OCI-LY3 (cell line): ENCODE data around the gene BUB1.

ENCODE experiments used
- H2AFZ ChIP-seq: fragments of 200-600, 300-600 bp; shearing (Covaris generic); 2 replicates; pipeline ENCODE4 v1.6.0; 2014; ENCODE audit warnings: antibody characterized with exemption, low read depth, low read length
- H3K27ac ChIP-seq: fragments of 200-600, 300-600 bp; sonication (generic); 2 replicates; pipeline ENCODE4 v1.5.1; 2014; ENCODE audit warnings: mild to moderate bottlenecking, low read length, moderate library complexity, mixed read lengths
- H3K27me3 ChIP-seq: fragments of 200-600, 300-600 bp; sonication (generic); 2 replicates; pipeline ENCODE4 v1.6.1; 2014; ENCODE audit warnings: low read depth, low read length, mixed read lengths
- H3K36me3 ChIP-seq: fragments of 200-600, 300-600 bp; sonication (generic); replicated peaks from 2 replicates; pipeline ENCODE3; 2014; ENCODE audit warnings: low read depth, low read length, mixed read lengths
- H3K4me1 ChIP-seq: fragments of 300-600, 200-600 bp; sonication (generic); 2 replicates; pipeline ENCODE4 v1.6.1; 2014; ENCODE audit warnings: low read length, mixed read lengths
- H3K4me2 ChIP-seq: fragments of 200-600, 300-600 bp; sonication (generic); 2 replicates; pipeline ENCODE4 v1.6.1; 2014; ENCODE audit warnings: low read length, mixed read lengths
- H3K4me3 ChIP-seq: fragments of 300-600, 200-600 bp; sonication (generic); 2 replicates; pipeline ENCODE4 v1.5.1; 2014; ENCODE audit warnings: antibody characterized with exemption, mild to moderate bottlenecking, low read length, moderate library complexity
- H3K79me2 ChIP-seq: fragments of 300-600, 200-600 bp; shearing (Covaris generic); 2 replicates; pipeline ENCODE4 v1.6.1; 2014; ENCODE audit warnings: mild to moderate bottlenecking, low read length, mixed read lengths
- H3K9ac ChIP-seq: fragments of 300-600, 200-600 bp; shearing (Covaris generic); 2 replicates; pipeline ENCODE4 v1.6.0; 2014; ENCODE audit warnings: mild to moderate bottlenecking, low read length, moderate library complexity
- H3K9me3 ChIP-seq: fragments of 200-600, 300-600 bp; shearing (Covaris generic); 2 replicates; pipeline ENCODE4 v1.6.1; 2014; ENCODE audit warnings: low read length, mixed read lengths; ENCODE audit not compliant: insufficient read depth
- H4K20me1 ChIP-seq: fragments of 200-600, 300-600 bp; sonication (generic); 2 replicates; pipeline ENCODE4 v1.6.1; 2016; ENCODE audit warnings: low read length, mixed read lengths; ENCODE audit not compliant: insufficient read depth
- EZH2phosphoT487 ChIP-seq: fragments of 200-600 bp; shearing (Covaris generic); IDR thresholded peaks from 2 replicates; pipeline ENCODE4 v1.6.1; 2018; ENCODE audit warnings: antibody characterized with exemption, mixed run types, low read depth
- TF ChIP-seq, protein P1 (sequence below): fragments of 200-600, 300-600 bp; sonication (generic); IDR thresholded peaks from 2 replicates; pipeline ENCODE4 v1.5.1; 2014; ENCODE audit warnings: antibody characterized with exemption, low read length, low read depth

Gene BUB1

DNA sequence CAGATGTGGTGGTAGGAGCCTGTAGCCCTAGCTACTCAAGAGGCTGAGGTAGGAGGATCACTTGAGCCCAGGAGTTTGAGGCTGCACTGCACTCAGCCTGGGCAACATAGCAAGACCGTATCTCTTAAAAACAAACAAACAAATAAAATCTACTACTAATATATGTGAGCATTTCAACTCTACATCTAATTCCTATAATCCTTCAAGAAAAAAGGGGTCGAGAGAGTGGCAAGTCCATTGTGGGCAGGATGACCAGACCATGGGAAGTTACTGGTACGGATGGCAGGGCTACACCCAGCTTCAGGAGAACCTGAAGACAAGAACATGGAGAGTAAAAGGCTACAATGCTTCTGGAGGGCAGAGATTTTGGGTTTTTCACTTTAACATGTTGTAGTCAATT, 24.0 kb downstream of the BUB1 start:
- H3K9me3 ChIP-seq = no peaks in the 10 kb centered on the region
- H3K4me2 ChIP-seq = no peak overlapping the region
- peaks cover 79% of the 10 kb centered on the region for H3K36me3 ChIP-seq
- TF ChIP-seq, protein P1, sequence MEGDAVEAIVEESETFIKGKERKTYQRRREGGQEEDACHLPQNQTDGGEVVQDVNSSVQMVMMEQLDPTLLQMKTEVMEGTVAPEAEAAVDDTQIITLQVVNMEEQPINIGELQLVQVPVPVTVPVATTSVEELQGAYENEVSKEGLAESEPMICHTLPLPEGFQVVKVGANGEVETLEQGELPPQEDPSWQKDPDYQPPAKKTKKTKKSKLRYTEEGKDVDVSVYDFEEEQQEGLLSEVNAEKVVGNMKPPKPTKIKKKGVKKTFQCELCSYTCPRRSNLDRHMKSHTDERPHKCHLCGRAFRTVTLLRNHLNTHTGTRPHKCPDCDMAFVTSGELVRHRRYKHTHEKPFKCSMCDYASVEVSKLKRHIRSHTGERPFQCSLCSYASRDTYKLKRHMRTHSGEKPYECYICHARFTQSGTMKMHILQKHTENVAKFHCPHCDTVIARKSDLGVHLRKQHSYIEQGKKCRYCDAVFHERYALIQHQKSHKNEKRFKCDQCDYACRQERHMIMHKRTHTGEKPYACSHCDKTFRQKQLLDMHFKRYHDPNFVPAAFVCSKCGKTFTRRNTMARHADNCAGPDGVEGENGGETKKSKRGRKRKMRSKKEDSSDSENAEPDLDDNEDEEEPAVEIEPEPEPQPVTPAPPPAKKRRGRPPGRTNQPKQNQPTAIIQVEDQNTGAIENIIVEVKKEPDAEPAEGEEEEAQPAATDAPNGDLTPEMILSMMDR = no peak
- no peak for TF ChIP-seq EZH2phosphoT487
- H3K4me1 ChIP-seq = peaks cover 22% of the 10 kb centered on the region
- H3K4me3 ChIP-seq = no peak overlapping the region
- H3K79me2 ChIP-seq = no peaks in the 10 kb centered on the region
- no peak overlapping the region for H3K27ac ChIP-seq
- H4K20me1 ChIP-seq = no peaks in the 10 kb centered on the region
- no peaks in the 10 kb centered on the region for H3K27me3 ChIP-seq
- no peak overlapping the region for H2AFZ ChIP-seq
- no peak overlapping the region for H3K9ac ChIP-seq

DNA sequence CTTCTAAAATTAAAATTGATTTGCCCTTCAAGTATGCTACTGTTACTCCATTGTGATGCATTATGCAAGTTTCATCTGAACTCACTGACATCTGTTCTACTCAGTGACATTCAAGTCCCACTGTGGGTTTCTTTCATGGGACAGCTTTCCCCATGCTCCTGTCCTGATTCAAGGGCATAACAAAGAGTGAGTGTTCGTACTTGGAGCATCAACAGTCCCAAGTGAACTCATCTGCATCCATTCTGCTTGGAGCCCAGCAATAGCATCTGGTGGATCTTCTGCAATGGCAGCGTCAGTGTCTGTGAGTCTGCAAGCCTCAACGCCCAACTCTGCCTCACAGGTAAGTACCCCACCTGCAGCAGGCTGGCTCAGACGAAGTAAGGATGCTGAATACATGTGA, 27.5 kb downstream of the BUB1 start:
- H3K4me1 ChIP-seq = no peaks in the 10 kb centered on the region
- H2AFZ ChIP-seq = no peak overlapping the region
- peaks cover 82% of the 10 kb centered on the region for H3K36me3 ChIP-seq
- H3K9ac ChIP-seq = no peak overlapping the region
- H3K4me2 ChIP-seq = no peak overlapping the region
- no peak overlapping the region for H3K27ac ChIP-seq
- no peaks in the 10 kb centered on the region for H3K27me3 ChIP-seq
- peaks cover 5% of the 10 kb centered on the region; the same call in 1 of the 2 replicates for H4K20me1 ChIP-seq
- H3K9me3 ChIP-seq = no peaks in the 10 kb centered on the region
- TF ChIP-seq EZH2phosphoT487 = no peak
- TF ChIP-seq, protein P1 = no peak
- peaks cover 5% of the 10 kb centered on the region; the same call in 1 of the 2 replicates for H3K79me2 ChIP-seq
- H3K4me3 ChIP-seq = no peak overlapping the region

DNA sequence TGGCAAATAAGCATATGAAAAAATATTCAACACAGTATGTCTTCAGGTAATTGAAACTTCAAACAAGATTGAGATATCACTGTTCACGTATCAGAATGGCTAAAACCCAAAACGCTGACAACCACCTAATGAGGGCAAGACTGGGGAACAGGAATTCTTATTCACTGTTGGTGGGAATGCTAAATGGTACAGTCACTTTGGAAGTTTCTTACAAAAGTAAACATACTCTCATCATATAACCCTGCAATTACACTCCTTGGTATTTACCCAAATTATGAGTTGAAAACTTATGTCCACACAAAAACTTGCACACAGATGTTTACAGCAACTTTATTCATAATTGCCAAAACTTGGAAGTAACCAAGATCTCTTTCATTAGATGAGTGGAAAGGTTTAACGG, 30.1 kb downstream of the BUB1 start:
- Histone ChIP-seq H3K9me3 (no peaks in the 10 kb centered on the region), H2AFZ (no peak overlapping the region), H3K9ac (no peak overlapping the region), H3K79me2 (peaks cover 5% of the 10 kb centered on the region; the same call in 1 of the 2 replicates), H4K20me1 (peaks cover 5% of the 10 kb centered on the region), H3K4me2 (no peak overlapping the region), H3K27ac (no peak overlapping the region), H3K27me3 (no peaks in the 10 kb centered on the region), H3K4me1 (no peaks in the 10 kb centered on the region), H3K36me3 (peaks cover 71% of the 10 kb centered on the region), H3K4me3 (no peak overlapping the region)
- TF ChIP-seq, protein P1 = no peak
- no peak for TF ChIP-seq EZH2phosphoT487

- Histone ChIP-seq H3K4me3 (no peak overlapping the region), H4K20me1 (peaks cover 5% of the 10 kb centered on the region), H2AFZ (no peak overlapping the region), H3K27ac (no peak overlapping the region), H3K36me3 (peaks cover 78% of the 10 kb centered on the region), H3K9ac (no peak overlapping the region), H3K79me2 (peaks cover 5% of the 10 kb centered on the region; the same call in 1 of the 2 replicates), H3K4me2 (no peak overlapping the region), H3K9me3 (no peaks in the 10 kb centered on the region), H3K27me3 (no peaks in the 10 kb centered on the region), H3K4me1 (no peaks in the 10 kb centered on the region)
- TF ChIP-seq, protein P1 = no peak
- no peak for TF ChIP-seq EZH2phosphoT487
Observed at GRCh38 chr2:110645616-110646015, 32.2 kb downstream of the BUB1 start.
